Measurements from ENCODE around the gene PRPF38B. TPM values are rescaled to one million over a fixed set of nuclear protein-coding genes. Genes with fewer than 3 reads are reported as not detected.

Gene PRPF38B, protein sequence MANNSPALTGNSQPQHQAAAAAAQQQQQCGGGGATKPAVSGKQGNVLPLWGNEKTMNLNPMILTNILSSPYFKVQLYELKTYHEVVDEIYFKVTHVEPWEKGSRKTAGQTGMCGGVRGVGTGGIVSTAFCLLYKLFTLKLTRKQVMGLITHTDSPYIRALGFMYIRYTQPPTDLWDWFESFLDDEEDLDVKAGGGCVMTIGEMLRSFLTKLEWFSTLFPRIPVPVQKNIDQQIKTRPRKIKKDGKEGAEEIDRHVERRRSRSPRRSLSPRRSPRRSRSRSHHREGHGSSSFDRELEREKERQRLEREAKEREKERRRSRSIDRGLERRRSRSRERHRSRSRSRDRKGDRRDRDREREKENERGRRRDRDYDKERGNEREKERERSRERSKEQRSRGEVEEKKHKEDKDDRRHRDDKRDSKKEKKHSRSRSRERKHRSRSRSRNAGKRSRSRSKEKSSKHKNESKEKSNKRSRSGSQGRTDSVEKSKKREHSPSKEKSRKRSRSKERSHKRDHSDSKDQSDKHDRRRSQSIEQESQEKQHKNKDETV
- 42.8 to 50.5 TPM (median 43.0 TPM) in 3 replicates for total RNA-seq (2021)
- percentile 99 among the genes with signal in this experiment for Bru-seq, nascent RNA
- long read RNA-seq, experiment 1, transcript PRPF38B-203 (6 exons, 3,693 nt), result major isoform, 167 of 271 reads
- long read RNA-seq, experiment 1, transcript PRPF38B-205 (2 exons, 1,352 nt), result minor isoform, 7 of 271 reads
- long read RNA-seq, experiment 1, partial matches to known transcripts, result 24 of 271 reads
- long read RNA-seq, experiment 1, other reads (novel, unspliced or antisense), result 71 of 271 reads
- long read RNA-seq, experiment 2, partial matches to known transcripts, result 2 of 48 reads
- long read RNA-seq, experiment 2, other reads (novel, unspliced or antisense), result 46 of 48 reads
- long read RNA-seq, experiment 3, transcript PRPF38B-203 (6 exons, 3,693 nt), result major isoform, 58 of 121 reads
- long read RNA-seq, experiment 3, partial matches to known transcripts, result 46 of 121 reads
- long read RNA-seq, experiment 3, other reads (novel, unspliced or antisense), result 13 of 121 reads

DNA sequence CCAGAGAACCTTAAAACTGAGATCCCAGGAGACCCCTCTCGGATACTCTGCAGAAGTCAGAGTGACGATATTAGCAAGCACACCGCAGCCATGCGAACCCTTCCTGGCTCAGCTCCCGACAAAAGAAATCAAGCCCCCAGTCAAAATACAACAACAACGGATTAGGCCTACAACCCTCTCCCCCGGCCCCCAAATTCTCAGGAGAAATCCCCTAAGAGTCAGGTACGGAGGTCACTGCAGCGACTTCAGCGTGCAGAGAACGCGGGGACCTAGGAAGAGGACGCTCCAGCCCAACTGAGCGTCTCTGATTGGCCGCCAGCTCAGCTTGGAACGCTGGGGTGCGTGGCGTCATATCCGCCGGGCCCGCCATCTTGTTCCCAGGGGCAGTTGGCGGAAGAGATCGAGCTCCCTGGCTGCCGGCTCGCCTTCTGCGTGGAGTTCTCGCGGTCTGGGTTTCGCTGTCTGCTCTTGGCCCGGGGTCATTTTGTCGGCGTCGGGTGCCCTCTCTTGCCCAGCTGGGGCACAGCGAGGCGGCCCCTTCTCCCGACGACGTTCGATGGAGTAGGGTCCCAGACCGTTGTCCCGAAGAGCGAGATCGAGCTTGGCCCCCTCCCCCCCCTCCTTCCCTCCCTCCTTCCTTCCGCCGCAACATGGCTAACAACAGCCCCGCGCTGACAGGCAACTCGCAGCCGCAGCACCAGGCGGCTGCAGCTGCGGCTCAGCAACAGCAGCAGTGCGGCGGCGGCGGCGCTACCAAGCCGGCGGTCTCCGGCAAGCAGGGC lies at the start of gene PRPF38B:
PRPF38B (plus strand) TSS at position 369 of the 782 bp plus-strand sequence; CDS start at position 651, 282 bp downstream.
- Mint-ChIP-seq H3K27ac (peak within 1 kb of the TSS; percentile 99), H3K27me3 (ENCODE audit: low read depth) (no peaks in the 10 kb centered on the region), H3K4me3 (peak within 1 kb of the TSS; percentile 99), H3K4me1 (peaks cover 24% of the 10 kb centered on the region), H3K36me3 (peaks cover 33% of the 10 kb centered on the region), H3K9me3 (no peaks in the 10 kb centered on the region)
- ATAC-seq (peak; percentile 93), DNase-seq (ENCODE audit: low spot score) (peak; percentile 93)
- CTCF ChIA-PET, result interaction anchor here (0.6 to 1.8 kb wide), 12 partner anchors 13 to 492 kb away, joined by 3 to 10 read pairs (median 4); partner anchors contain the start of genes EEIG2, FNDC7, HENMT1 and SLC25A24
- POLR2A ChIA-PET, result interaction anchor here (0.6 to 2.5 kb wide), 9 partner anchors 10 to 522 kb away, joined by 3 to 19 read pairs (median 4); partner anchors contain the start of genes HENMT1 and SLC25A24
- TF ChIP-seq FOXP1 (CRISPR knock-in tag; IDR thresholded peaks at IDR 0.05; ENCODE audit: borderline replicate concordance) (peak; percentile 49; the same call in 1 of the 2 replicates), FOXP4 (CRISPR knock-in tag; IDR thresholded peaks at IDR 0.05) (peak; percentile 75), RELA (CRISPR knock-in tag; IDR thresholded peaks at IDR 0.05; ENCODE audit: borderline replicate concordance) (no peak), ZNF138 (CRISPR knock-in tag; conservative IDR thresholded peaks at IDR 0.05) (no peak), NFE2L1 (CRISPR knock-in tag; IDR thresholded peaks at IDR 0.05) (peak; percentile 63; the same call in 1 of the 2 replicates), SMAD3 (CRISPR knock-in tag; IDR thresholded peaks at IDR 0.05; ENCODE audit: borderline replicate concordance) (no peak; the same call in 1 of the 2 replicates), ZNF281 (CRISPR knock-in tag; IDR thresholded peaks at IDR 0.05) (peak; percentile 62; the same call in 1 of the 2 replicates), ETV6 (CRISPR knock-in tag; IDR thresholded peaks at IDR 0.05) (peak; percentile 83), JUN (CRISPR knock-in tag; IDR thresholded peaks at IDR 0.05) (peak; percentile 76; the same call in 1 of the 2 replicates), IRF1 (CRISPR knock-in tag; IDR thresholded peaks at IDR 0.05) (no peak), NFYB (CRISPR knock-in tag; conservative IDR thresholded peaks at IDR 0.05; ENCODE audit: low read depth) (peak; percentile 67), TEAD1 (CRISPR knock-in tag; IDR thresholded peaks at IDR 0.05) (peak; percentile 85; the same call in 1 of the 2 replicates), TP53 (CRISPR knock-in tag; IDR thresholded peaks at IDR 0.05) (no peak; the same call in 1 of the 2 replicates)
- TF ChIP-seq, protein P1, sequence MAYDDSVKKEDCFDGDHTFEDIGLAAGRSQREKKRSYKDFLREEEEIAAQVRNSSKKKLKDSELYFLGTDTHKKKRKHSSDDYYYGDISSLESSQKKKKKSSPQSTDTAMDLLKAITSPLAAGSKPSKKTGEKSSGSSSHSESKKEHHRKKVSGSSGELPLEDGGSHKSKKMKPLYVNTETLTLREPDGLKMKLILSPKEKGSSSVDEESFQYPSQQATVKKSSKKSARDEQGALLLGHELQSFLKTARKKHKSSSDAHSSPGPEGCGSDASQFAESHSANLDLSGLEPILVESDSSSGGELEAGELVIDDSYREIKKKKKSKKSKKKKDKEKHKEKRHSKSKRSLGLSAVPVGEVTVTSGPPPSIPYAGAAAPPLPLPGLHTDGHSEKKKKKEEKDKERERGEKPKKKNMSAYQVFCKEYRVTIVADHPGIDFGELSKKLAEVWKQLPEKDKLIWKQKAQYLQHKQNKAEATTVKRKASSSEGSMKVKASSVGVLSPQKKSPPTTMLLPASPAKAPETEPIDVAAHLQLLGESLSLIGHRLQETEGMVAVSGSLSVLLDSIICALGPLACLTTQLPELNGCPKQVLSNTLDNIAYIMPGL (CRISPR knock-in tag; IDR thresholded peaks at IDR 0.05), result peak; percentile 71
- TF ChIP-seq, protein P2, sequence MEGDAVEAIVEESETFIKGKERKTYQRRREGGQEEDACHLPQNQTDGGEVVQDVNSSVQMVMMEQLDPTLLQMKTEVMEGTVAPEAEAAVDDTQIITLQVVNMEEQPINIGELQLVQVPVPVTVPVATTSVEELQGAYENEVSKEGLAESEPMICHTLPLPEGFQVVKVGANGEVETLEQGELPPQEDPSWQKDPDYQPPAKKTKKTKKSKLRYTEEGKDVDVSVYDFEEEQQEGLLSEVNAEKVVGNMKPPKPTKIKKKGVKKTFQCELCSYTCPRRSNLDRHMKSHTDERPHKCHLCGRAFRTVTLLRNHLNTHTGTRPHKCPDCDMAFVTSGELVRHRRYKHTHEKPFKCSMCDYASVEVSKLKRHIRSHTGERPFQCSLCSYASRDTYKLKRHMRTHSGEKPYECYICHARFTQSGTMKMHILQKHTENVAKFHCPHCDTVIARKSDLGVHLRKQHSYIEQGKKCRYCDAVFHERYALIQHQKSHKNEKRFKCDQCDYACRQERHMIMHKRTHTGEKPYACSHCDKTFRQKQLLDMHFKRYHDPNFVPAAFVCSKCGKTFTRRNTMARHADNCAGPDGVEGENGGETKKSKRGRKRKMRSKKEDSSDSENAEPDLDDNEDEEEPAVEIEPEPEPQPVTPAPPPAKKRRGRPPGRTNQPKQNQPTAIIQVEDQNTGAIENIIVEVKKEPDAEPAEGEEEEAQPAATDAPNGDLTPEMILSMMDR (IDR thresholded peaks at IDR 0.05), result no peak
- TF ChIP-seq, protein P3, sequence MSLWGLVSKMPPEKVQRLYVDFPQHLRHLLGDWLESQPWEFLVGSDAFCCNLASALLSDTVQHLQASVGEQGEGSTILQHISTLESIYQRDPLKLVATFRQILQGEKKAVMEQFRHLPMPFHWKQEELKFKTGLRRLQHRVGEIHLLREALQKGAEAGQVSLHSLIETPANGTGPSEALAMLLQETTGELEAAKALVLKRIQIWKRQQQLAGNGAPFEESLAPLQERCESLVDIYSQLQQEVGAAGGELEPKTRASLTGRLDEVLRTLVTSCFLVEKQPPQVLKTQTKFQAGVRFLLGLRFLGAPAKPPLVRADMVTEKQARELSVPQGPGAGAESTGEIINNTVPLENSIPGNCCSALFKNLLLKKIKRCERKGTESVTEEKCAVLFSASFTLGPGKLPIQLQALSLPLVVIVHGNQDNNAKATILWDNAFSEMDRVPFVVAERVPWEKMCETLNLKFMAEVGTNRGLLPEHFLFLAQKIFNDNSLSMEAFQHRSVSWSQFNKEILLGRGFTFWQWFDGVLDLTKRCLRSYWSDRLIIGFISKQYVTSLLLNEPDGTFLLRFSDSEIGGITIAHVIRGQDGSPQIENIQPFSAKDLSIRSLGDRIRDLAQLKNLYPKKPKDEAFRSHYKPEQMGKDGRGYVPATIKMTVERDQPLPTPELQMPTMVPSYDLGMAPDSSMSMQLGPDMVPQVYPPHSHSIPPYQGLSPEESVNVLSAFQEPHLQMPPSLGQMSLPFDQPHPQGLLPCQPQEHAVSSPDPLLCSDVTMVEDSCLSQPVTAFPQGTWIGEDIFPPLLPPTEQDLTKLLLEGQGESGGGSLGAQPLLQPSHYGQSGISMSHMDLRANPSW (CRISPR knock-in tag; conservative IDR thresholded peaks at IDR 0.05; ENCODE audit: low read depth), result no peak
- TF ChIP-seq, protein P4, sequence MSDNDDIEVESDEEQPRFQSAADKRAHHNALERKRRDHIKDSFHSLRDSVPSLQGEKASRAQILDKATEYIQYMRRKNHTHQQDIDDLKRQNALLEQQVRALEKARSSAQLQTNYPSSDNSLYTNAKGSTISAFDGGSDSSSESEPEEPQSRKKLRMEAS (CRISPR knock-in tag; IDR thresholded peaks at IDR 0.05), result peak; percentile 88
- TF ChIP-seq, protein P5, sequence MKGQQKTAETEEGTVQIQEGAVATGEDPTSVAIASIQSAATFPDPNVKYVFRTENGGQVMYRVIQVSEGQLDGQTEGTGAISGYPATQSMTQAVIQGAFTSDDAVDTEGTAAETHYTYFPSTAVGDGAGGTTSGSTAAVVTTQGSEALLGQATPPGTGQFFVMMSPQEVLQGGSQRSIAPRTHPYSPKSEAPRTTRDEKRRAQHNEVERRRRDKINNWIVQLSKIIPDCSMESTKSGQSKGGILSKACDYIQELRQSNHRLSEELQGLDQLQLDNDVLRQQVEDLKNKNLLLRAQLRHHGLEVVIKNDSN (CRISPR knock-in tag; IDR thresholded peaks at IDR 0.05), result peak; percentile 66

Data from WTC11 (cell line).